Ascending aorta (tissue), 2 donors: ENCODE measurements around the gene RAD51B. TPM values are rescaled to one million over a fixed set of nuclear protein-coding genes. Genes with fewer than 3 reads are reported as not detected.

ENCODE experiments used
- DNase-seq, 2 donors: peaks; one replicate each; pipeline ENCODE4 v3.0.0-alpha.2; 2019; ENCODE audit warnings: low spot score in 2 of 2
- H3K27ac ChIP-seq, 2 donors: fragments of 200-600 bp; sonication (generic); one replicate each; pipeline ENCODE4 v1.5.1; 2016 to 2017; ENCODE audit warnings: mild to moderate bottlenecking in 1 of 2
- H3K27me3 ChIP-seq: fragments of 200-600 bp; sonication (generic); one replicate; pipeline ENCODE4 v1.5.1; 2017
- H3K36me3 ChIP-seq, 2 donors: fragments of 200-600 bp; sonication (generic); one replicate each; pipeline ENCODE4 v1.5.1; 2016
- H3K4me1 ChIP-seq, 2 donors: fragments of 200-600 bp; sonication (generic); one replicate each; pipeline ENCODE4 v1.5.1; 2016 to 2017; ENCODE audit warnings: mild to moderate bottlenecking in 1 of 2
- H3K4me3 ChIP-seq, 2 donors: fragments of 200-600 bp; sonication (generic); one replicate each; pipeline ENCODE4 v1.5.1; 2016 to 2017; ENCODE audit warnings: mild to moderate bottlenecking in 1 of 2
- H3K9me3 ChIP-seq, 2 donors: fragments of 200-600 bp; sonication (generic); one replicate each; pipeline ENCODE4 v1.5.1; 2016
- intact Hi-C: fragments of 100-400 bp; cut with DNase I; formaldehyde crosslinking; loops from one replicate; pipeline ENCODE4 v1.15.1; 2023
- total RNA-seq: library from RNA; depleted of rRNA; stranded (reverse); fragments of >200 nt; gene quantifications from one replicate; pipeline ENCODE4 v1.1.0, GENCODE V29; 2016
- TF ChIP-seq, protein P1 (sequence below), 3 experiments: fragments of 200-600 bp in 2 of 3; fragments of 450-650 bp in 1 of 3; sonication (generic) in 2 of 3; IDR thresholded peaks; one replicate each; pipeline ENCODE4 v1.5.1; 2016 to 2019; ENCODE audit warnings: antibody characterized with exemption in 3 of 3, mild to moderate bottlenecking in 1 of 3, moderate library complexity in 1 of 3

The RAD51B gene
- total RNA-seq, 1 donor from 2014 or later = not detected

DNA sequence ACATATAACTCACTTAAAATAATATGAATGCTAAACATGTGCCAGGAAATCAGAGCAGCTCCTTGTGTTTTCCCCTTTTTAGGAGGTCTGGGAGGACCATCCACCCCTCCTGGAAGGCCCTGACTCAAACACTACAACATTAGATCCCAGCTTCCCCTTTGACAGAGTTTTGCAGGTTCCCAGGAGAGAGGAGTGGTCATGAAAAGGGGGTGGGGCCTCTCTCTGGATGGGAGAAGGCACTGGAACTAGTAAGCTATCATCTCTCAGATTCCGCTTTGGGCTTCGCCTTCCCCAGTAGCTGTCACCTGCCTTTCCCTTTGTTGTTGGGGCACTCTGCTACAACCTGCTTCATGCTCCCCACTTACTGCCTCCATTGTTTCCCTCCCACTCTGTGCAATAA lies 824.1 kb downstream of the RAD51B start:
- Histone ChIP-seq H3K27ac (no peak overlapping the region), H3K4me1 (peaks cover 3 to 16% of the 10 kb centered on the region in 2 donors), H3K36me3 (no peaks in the 10 kb centered on the region), H3K4me3 (no peak overlapping the region), H3K9me3 (peaks cover 0 to 14% of the 10 kb centered on the region in 2 donors), H3K27me3 (no peaks in the 10 kb centered on the region)
- intact Hi-C loops = no loop called here
- TF ChIP-seq, protein P1, sequence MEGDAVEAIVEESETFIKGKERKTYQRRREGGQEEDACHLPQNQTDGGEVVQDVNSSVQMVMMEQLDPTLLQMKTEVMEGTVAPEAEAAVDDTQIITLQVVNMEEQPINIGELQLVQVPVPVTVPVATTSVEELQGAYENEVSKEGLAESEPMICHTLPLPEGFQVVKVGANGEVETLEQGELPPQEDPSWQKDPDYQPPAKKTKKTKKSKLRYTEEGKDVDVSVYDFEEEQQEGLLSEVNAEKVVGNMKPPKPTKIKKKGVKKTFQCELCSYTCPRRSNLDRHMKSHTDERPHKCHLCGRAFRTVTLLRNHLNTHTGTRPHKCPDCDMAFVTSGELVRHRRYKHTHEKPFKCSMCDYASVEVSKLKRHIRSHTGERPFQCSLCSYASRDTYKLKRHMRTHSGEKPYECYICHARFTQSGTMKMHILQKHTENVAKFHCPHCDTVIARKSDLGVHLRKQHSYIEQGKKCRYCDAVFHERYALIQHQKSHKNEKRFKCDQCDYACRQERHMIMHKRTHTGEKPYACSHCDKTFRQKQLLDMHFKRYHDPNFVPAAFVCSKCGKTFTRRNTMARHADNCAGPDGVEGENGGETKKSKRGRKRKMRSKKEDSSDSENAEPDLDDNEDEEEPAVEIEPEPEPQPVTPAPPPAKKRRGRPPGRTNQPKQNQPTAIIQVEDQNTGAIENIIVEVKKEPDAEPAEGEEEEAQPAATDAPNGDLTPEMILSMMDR (IDR thresholded peaks at IDR 0.05) = no peak
- DNase-seq = peak in 1 of 2 donors; percentile 57

DNA sequence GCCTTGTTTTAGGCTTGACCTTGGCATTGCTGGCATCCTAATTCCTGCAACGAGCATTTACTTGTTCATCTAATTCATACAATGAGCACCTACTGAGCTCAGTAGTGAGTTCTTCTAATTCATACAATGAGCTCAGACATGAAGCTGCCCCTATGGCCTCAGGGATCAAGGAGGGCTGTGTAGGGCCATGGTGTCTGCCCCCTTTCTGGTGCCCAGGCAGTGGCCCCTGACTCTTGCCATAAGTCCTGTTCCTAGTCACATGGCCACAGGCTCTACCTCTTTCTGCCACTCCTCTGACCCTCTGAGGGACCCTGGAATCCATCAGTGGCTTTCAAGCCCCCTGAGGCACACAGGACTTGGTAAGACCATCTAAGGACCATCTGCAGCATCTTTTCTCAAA lies 824.5 kb downstream of the RAD51B start:
- DNase-seq = peak in 1 of 2 donors; percentile 34
- Histone ChIP-seq H3K36me3 (no peaks in the 10 kb centered on the region), H3K4me1 (peaks cover 3 to 11% of the 10 kb centered on the region in 2 donors), H3K4me3 (no peak overlapping the region), H3K9me3 (peaks cover 0 to 14% of the 10 kb centered on the region in 2 donors), H3K27me3 (no peaks in the 10 kb centered on the region), H3K27ac (no peak overlapping the region)
- TF ChIP-seq, protein P1 (IDR thresholded peaks at IDR 0.05) = no peak
- intact Hi-C loops = no loop called here

DNA sequence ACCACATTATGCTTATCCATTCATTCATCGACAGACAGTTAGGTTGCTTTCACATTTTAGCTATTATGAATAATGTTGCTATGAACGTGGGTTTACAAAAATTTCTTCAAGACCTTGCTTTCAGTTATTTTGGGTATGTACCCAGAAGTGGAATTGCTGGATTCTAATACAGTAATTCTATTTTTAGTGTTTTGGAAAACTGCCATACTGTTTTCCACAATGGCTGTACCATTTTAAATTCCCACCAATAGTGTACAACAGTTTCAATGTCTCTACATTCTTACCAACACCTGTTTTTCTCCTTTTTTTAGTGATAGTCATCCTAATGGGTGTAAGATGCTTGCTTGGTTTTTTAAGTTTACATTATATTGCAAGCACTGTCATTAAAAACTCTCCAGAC lies 825.8 kb downstream of the RAD51B start:
- TF ChIP-seq, protein P1 (IDR thresholded peaks at IDR 0.05) = no peak
- no peaks in the 10 kb centered on the region for H3K36me3 ChIP-seq
- DNase-seq = no peak
- intact Hi-C loops = no loop called here
- H3K27ac ChIP-seq = no peak overlapping the region
- no peaks in the 10 kb centered on the region for H3K27me3 ChIP-seq
- H3K9me3 ChIP-seq = peaks cover 0 to 13% of the 10 kb centered on the region in 2 donors
- no peak overlapping the region for H3K4me3 ChIP-seq
- peaks cover 0 to 6% of the 10 kb centered on the region in 2 donors for H3K4me1 ChIP-seq

DNA sequence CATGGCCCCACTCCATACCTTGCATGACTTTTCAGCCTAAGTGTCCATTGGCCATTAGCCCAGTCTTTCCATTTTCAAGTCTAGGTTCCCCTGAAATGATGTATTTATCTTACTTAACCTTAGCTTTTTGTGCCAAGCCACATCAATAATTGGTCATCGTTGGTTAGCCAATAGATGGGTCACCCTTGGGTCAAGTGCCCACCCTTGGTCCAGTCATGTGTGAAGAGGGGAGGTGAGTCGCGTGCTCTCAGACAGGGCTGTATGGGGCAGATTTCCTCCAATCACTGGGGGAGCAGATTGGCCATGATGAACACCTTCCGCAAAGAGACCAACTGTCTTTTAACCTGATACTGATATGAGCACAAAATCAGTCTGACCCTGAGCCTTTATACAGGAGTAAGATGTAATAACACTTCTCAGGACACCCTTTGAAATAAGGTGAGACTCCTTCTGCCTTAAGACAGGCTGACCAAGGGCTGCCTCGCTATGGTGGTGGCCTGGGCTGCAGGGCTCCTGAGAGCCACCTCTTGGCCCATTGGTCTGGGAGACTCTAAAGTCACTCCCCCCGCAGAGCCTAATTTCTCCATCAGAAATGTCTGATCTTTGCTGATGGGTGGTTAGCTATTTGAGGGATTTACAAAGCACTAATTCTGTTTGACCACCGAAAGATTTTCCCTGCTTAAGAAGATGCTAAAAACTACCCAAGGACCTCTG lies 830.1 kb downstream of the RAD51B start:
- TF ChIP-seq, protein P1 (IDR thresholded peaks at IDR 0.05) = no peak
- Histone ChIP-seq H3K4me3 (no peak overlapping the region), H3K9me3 (no peaks in the 10 kb centered on the region), H3K27ac (no peak overlapping the region), H3K36me3 (no peaks in the 10 kb centered on the region), H3K4me1 (peaks cover 4 to 21% of the 10 kb centered on the region in 2 donors), H3K27me3 (no peaks in the 10 kb centered on the region)
- intact Hi-C loops = no loop called here
- peak in 1 of 2 donors; percentile 50 for DNase-seq

DNA sequence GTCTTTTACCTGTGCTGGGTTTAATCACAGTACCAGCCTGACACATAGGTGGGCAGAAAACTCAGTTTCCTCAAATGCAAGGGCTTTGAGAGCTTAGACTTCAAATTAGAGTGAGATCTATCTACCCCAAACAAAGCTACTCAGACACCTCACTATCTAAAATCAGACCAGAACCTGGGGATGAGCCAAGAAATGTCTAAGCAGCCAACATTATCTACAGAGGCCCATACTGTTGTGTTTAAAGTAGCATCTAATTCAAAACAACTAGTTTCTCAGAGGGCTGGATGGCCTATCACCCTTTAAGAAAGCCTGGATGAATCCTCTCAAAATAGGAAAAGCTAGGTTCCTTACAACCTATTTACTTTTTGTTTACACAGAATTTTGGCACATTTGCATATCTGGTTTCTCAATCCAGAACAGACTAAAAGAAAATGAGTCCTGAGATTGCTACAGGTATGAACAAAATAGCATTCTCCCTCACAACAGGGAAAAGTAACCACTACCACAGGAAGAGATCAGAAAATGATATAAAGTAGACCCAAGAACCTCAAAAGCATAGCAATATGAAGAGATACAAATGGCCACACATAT lies 830.9 kb downstream of the RAD51B start:
- Histone ChIP-seq H3K4me1 (peaks cover 4 to 18% of the 10 kb centered on the region in 2 donors), H3K27ac (no peak overlapping the region)
- intact Hi-C loops = no loop called here

More for the DNA sequence above, 830.9 kb downstream of the RAD51B start:
- Histone ChIP-seq H3K27me3 (no peaks in the 10 kb centered on the region), H3K9me3 (no peaks in the 10 kb centered on the region), H3K4me3 (no peak overlapping the region), H3K36me3 (no peaks in the 10 kb centered on the region)
- TF ChIP-seq, protein P1 (IDR thresholded peaks at IDR 0.05) = no peak
- DNase-seq = no peak
